B cell (primary cell): ENCODE results near the gene ECD. TPM values are rescaled to one million over a fixed set of nuclear protein-coding genes. Genes with fewer than 3 reads are reported as not detected.

ENCODE experiments used
- ATAC-seq: fragments of 200-7000 bp; cut with Tn5 transposase; one replicate; pipeline ENCODE4 v1.10.0; 2021; ENCODE audit warnings: low read depth, mild to moderate bottlenecking, moderate number of reproducible peaks, moderate library complexity
- CTCF ChIA-PET: fragments of 350-600 bp; sonication (Branson Sonifier 250); formaldehyde crosslinking; loops from one replicate; lab custom pipeline; 2021; ENCODE audit warnings: antibody characterized with exemption, inconsistent platforms; lab: Charles Lee
- POLR2A ChIA-PET: fragments of 350-600 bp; sonication (Branson Sonifier 250); formaldehyde crosslinking; loops from one replicate; lab custom pipeline; 2021; ENCODE audit warnings: antibody characterized with exemption; lab: Charles Lee
- DNase-seq: peaks from one replicate; pipeline ENCODE4 v3.0.0; 2013
- H2AFZ ChIP-seq: 2 replicates; pipeline ENCODE4 v1.6.1; 2012; ENCODE audit warnings: mild to moderate bottlenecking, low read depth, low read length; ENCODE audit not compliant: insufficient read depth, poor library complexity, severe bottlenecking
- H3K27ac ChIP-seq, 2 donors: 1 replicate in 1 of 2; 2 replicates in 1 of 2; pipeline ENCODE4 v1.5.1; 2012 to 2013; ENCODE audit warnings: low read length in 2 of 2, mild to moderate bottlenecking in 2 of 2, moderate library complexity in 1 of 2
- H3K27me3 ChIP-seq, 4 experiments: fragments of 200-600 bp in 1 of 4; sonication (generic) in 1 of 4; replicated peaks in 1 of 4; 1 replicate in 2 of 4; 2 replicates in 2 of 4; pipeline versions ENCODE4 v1.6.1 to v1.7.0; 2013 to 2016; ENCODE audit warnings: low read length in 3 of 4, mild to moderate bottlenecking in 2 of 4, mixed read lengths in 1 of 4, moderate library complexity in 1 of 4; ENCODE audit not compliant: insufficient read depth in 4 of 4, control insufficient read depth in 3 of 4; ENCODE audit errors: control extremely low read depth in 1 of 4
- H3K36me3 ChIP-seq, 2 experiments: replicated peaks in 1 of 2; 1 replicate in 1 of 2; 2 replicates in 1 of 2; pipeline versions ENCODE4 v1.6.1 to v1.7.1; 2013; ENCODE audit warnings: low read length in 1 of 2; ENCODE audit not compliant: insufficient read depth in 2 of 2, control insufficient read depth in 1 of 2; ENCODE audit errors: control extremely low read depth in 1 of 2, extremely low read depth in 1 of 2
- H3K4me1 ChIP-seq, 2 donors: fragments of 200-600 bp in 1 of 2; sonication (generic) in 1 of 2; 1 replicate in 1 of 2; 2 replicates in 1 of 2; pipeline versions ENCODE4 v1.5.1 to v1.6.1; 2013 to 2017; ENCODE audit warnings: low read length in 2 of 2; ENCODE audit not compliant: control insufficient read depth in 2 of 2, insufficient read depth in 2 of 2
- H3K4me2 ChIP-seq: replicated peaks from 2 replicates; pipeline ENCODE3; 2012; ENCODE audit warnings: mild to moderate bottlenecking, low read depth, low read length; ENCODE audit not compliant: poor library complexity, severe bottlenecking
- H3K4me3 ChIP-seq, 5 experiments: fragments of 200-600 bp in 1 of 5; sonication (generic) in 1 of 5; 1 replicate in 3 of 5; 2 replicates in 2 of 5; pipeline versions ENCODE4 v1.5.1 to v1.7.0; 2011 to 2016; ENCODE audit warnings: low read length in 4 of 5, mild to moderate bottlenecking in 4 of 5, low read depth in 2 of 5, control low read depth in 1 of 5, moderate library complexity in 1 of 5; ENCODE audit not compliant: insufficient read depth in 1 of 5; ENCODE audit errors: control extremely low read depth in 1 of 5, extremely low read depth in 1 of 5
- H3K79me2 ChIP-seq: fragments of 200-600 bp; sonication (generic); one replicate; pipeline ENCODE4 v1.6.0; 2016; ENCODE audit warnings: low read length; ENCODE audit not compliant: control insufficient read depth, insufficient read depth
- H3K9ac ChIP-seq: fragments of 200-600 bp; sonication (generic); 2 replicates; pipeline ENCODE4 v1.6.1; 2017; ENCODE audit warnings: mild to moderate bottlenecking, low read length, moderate library complexity
- H3K9me3 ChIP-seq, 3 donors: one replicate each; pipeline versions ENCODE4 v1.6.1 to v1.7.1; 2013; ENCODE audit warnings: low read length in 2 of 3; ENCODE audit not compliant: control insufficient read depth in 2 of 3, insufficient read depth in 1 of 3; ENCODE audit errors: control extremely low read depth in 1 of 3
- H4K20me1 ChIP-seq: 2 replicates; pipeline ENCODE4 v1.6.0; 2012; ENCODE audit warnings: mild to moderate bottlenecking, low read length; ENCODE audit not compliant: insufficient read depth, control insufficient read depth, poor library complexity, severe bottlenecking
- H3K27ac Mint-ChIP-seq: one replicate; pipeline ENCODE4 v1.8.0; 2021; ENCODE audit warnings: mixed read lengths
- H3K27me3 Mint-ChIP-seq: one replicate; pipeline ENCODE4 v1.8.0; 2021; ENCODE audit warnings: mixed read lengths
- H3K4me1 Mint-ChIP-seq: one replicate; pipeline ENCODE4 v1.8.0; 2021; ENCODE audit warnings: mixed read lengths
- H3K4me3 Mint-ChIP-seq: one replicate; pipeline ENCODE4 v1.8.0; 2021; ENCODE audit warnings: mixed read lengths
- H3K9me3 Mint-ChIP-seq: one replicate; pipeline ENCODE4 v1.8.0; 2022; ENCODE audit warnings: mixed read lengths; ENCODE audit not compliant: insufficient read depth
- CTCF ChIP-seq: fragments of 200-600 bp; IDR thresholded peaks from one replicate; pipeline ENCODE4 v1.8.0; 2022; ENCODE audit warnings: antibody characterized with exemption, mild to moderate bottlenecking
- EZH2 ChIP-seq: IDR thresholded peaks from 2 replicates; pipeline ENCODE4 v1.6.1; 2012; ENCODE audit warnings: borderline replicate concordance, low read depth, mild to moderate bottlenecking, moderate library complexity, low read length; ENCODE audit not compliant: insufficient read depth, poor library complexity, severe bottlenecking
- WGBS: methylation state at CpG from one replicate; pipeline ENCODE4 v1.1.5; 2013; ENCODE audit warnings: missing lambda C conversion rate; ENCODE audit not compliant: insufficient coverage; 5-methylcytosine and 5-hydroxymethylcytosine counted together
- intact Hi-C: fragments of 100-400 bp; cut with micrococcal nuclease; formaldehyde crosslinking; loops from one replicate; pipeline ENCODE4 v1.10.0; 2022
- polyA plus RNA-seq: library from polyadenylated mRNA; depleted of rRNA; stranded (reverse); fragments of >200 nt; gene quantifications from 2 replicates; pipeline ENCODE4 v1.2.3, GENCODE V29; 2012
- total RNA-seq, 2 donors: library from RNA; stranded (reverse); fragments of 120-200 nt in 1 of 2; gene quantifications; 1 replicate in 1 of 2; 2 replicates in 1 of 2; pipeline versions ENCODE4 v1.2.3 to v1.2.4, GENCODE V29; 2013 to 2022

Gene ECD
- total and polyA plus RNA-seq, 2 donors (not counting 1 experiment from before 2014, with no cell fraction given) = 15.7 to 37.1 TPM

- DNase-seq = no peak
- no peaks in the 10 kb centered on the region for H3K27me3 ChIP-seq
- peak overlapping the region; percentile 72 to 99 (median 98) for H3K4me3 ChIP-seq
- TF ChIP-seq EZH2 (no peak), CTCF (no peak)
- no peaks in the 10 kb centered on the region for H3K9me3 ChIP-seq
- H3K4me1 ChIP-seq = peaks cover 18 to 22% of the 10 kb centered on the region in 2 donors
- H3K27ac ChIP-seq = peak overlapping the region in 1 of 2 donors; percentile 90
- WGBS = 83% methylated on average over 1 of the region's 2 CpGs
- peaks cover 3 to 13% of the 10 kb centered on the region in 2 experiments for H3K36me3 ChIP-seq
- no peak for ATAC-seq
- POLR2A ChIA-PET = no interaction called here
- peaks cover 4% of the 10 kb centered on the region for H4K20me1 ChIP-seq
- H2AFZ ChIP-seq = no peak overlapping the region
- CTCF ChIA-PET = no interaction called here
- Mint-ChIP-seq H3K9me3 (no peaks in the 10 kb centered on the region), H3K4me1 (peaks cover 43% of the 10 kb centered on the region), H3K4me3 (peak overlapping the region; percentile 100), H3K27me3 (no peaks in the 10 kb centered on the region), H3K27ac (peak overlapping the region; percentile 97)
- intact Hi-C loops = loop anchor here (5.0 kb wide), 3 partner anchors 330 to 575 kb away; partner anchors contain the start of genes MICU1, PPP3CB and SEC24C
- peak overlapping the region; percentile 73 for H3K4me2 ChIP-seq
- peak overlapping the region; percentile 76 for H3K9ac ChIP-seq
- peaks cover 64% of the 10 kb centered on the region for H3K79me2 ChIP-seq
Measured at GRCh38 chr10:73166972-73167371, 836 bp downstream of the ECD start.

- Histone ChIP-seq H3K27me3 (no peaks in the 10 kb centered on the region), H3K4me3 (no peak overlapping the region), H3K4me1 (peaks cover 11 to 16% of the 10 kb centered on the region in 2 donors), H3K9me3 (no peaks in the 10 kb centered on the region), H3K9ac (no peak overlapping the region), H3K36me3 (peaks cover 10 to 24% of the 10 kb centered on the region in 2 experiments), H3K4me2 (no peak overlapping the region), H2AFZ (no peak overlapping the region), H3K79me2 (peaks cover 83% of the 10 kb centered on the region), H4K20me1 (peaks cover 16% of the 10 kb centered on the region), H3K27ac (no peak overlapping the region)
- ATAC-seq = no peak
- Mint-ChIP-seq H3K4me3 (no peak overlapping the region), H3K27me3 (no peaks in the 10 kb centered on the region), H3K9me3 (no peaks in the 10 kb centered on the region), H3K27ac (no peak overlapping the region), H3K4me1 (peaks cover 56% of the 10 kb centered on the region)
- intact Hi-C loops = no loop called here
- no peak for DNase-seq
- CTCF ChIA-PET = interaction anchor here (0.7 to 1.0 kb wide), 5 partner anchors 9 to 67 kb away, joined by 3 to 6 read pairs (median 4); partner anchors contain the start of gene P4HA1
- POLR2A ChIA-PET = no interaction called here
- TF ChIP-seq CTCF = no peak
- TF ChIP-seq EZH2 = no peak
- WGBS = 100% methylated on average over 2 of the region's 2 CpGs
Measured at GRCh38 chr10:73163096-73163495, 4.7 kb downstream of the ECD start.
